ENCODE results near the gene NEGR1. TPM values are rescaled to one million over a fixed set of nuclear protein-coding genes. Genes with fewer than 3 reads are reported as not detected.

The NEGR1 gene
- total and polyA plus RNA-seq, 2 experiments from 2014 or later, result 0.57 to 0.94 TPM

- Histone ChIP-seq H3K79me2 (replicated peaks; ENCODE audit: insufficient read depth) (no peaks in the 10 kb centered on the region), H3K27me3 (ENCODE audit: insufficient read depth) (no peaks in the 10 kb centered on the region), H3K36me3 (ENCODE audit: insufficient read depth) (no peaks in the 10 kb centered on the region), H3F3A (replicated peaks; ENCODE audit: low read depth) (no peaks in the 10 kb centered on the region), H3K9me2 (ENCODE audit: insufficient read depth) (no peaks in the 10 kb centered on the region), H4K20me1 (replicated peaks; ENCODE audit: insufficient read depth) (no peaks in the 10 kb centered on the region), H3K27ac (ENCODE audit: low read depth) (no peak overlapping the region), H3K4me2 (no peak overlapping the region), H2AFZ (no peak overlapping the region), H3K4me1 (ENCODE audit: insufficient read depth) (no peaks in the 10 kb centered on the region), H3K4me3 (no peak overlapping the region)
- Mint-ChIP-seq H3K36me3 (ENCODE audit: low read depth) (no peaks in the 10 kb centered on the region), H3K27me3 (ENCODE audit: insufficient read depth, low read depth, poor library complexity) (no peaks in the 10 kb centered on the region), H3K9me3 (no peaks in the 10 kb centered on the region), H3K27ac (no peak overlapping the region), H3K4me1 (no peaks in the 10 kb centered on the region), H3K4me3 (no peak overlapping the region)
- TF ChIP-seq STAT1 (IDR thresholded peaks at IDR 0.05; ENCODE audit: unreplicated experiment) (no peak), ZNF462 (CRISPR knock-in tag; IDR thresholded peaks at IDR 0.05) (no peak)
- DNase-seq (ENCODE audit: low spot score) (no peak), ATAC-seq (no peak)
Observed at GRCh38 chr1:71869326-71869725, 413.0 kb downstream of the NEGR1 start.

DNA sequence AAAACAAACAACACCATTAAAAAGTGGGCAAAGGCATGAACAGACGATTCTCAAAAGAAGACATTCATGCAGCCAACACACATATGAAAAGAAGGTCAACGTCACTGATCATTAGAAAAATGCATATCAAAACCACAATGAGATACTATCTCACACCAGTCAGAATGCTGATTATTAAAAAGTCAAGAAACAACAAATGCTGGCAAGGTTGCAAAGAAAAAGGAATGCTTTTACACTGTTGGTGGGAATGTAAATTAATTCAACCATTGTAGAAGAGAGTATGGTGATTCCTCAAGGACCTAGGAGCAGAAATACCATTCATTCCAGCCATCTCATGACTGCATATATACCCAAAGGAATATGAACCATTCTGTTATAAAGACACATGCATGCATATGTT, 419.6 kb downstream of the NEGR1 start:
- no peak overlapping the region for H3K27ac Mint-ChIP-seq

More for the DNA sequence above, 419.6 kb downstream of the NEGR1 start:
- DNase-seq (ENCODE audit: low spot score) (no peak), ATAC-seq (no peak)
- no peak overlapping the region for H3K4me3 Mint-ChIP-seq
- Histone ChIP-seq H3K9me2 (ENCODE audit: insufficient read depth) (no peaks in the 10 kb centered on the region), H2AFZ (no peak overlapping the region), H3K27me3 (ENCODE audit: insufficient read depth) (no peaks in the 10 kb centered on the region), H3K36me3 (ENCODE audit: insufficient read depth) (no peaks in the 10 kb centered on the region), H4K20me1 (replicated peaks; ENCODE audit: insufficient read depth) (no peaks in the 10 kb centered on the region), H3F3A (replicated peaks; ENCODE audit: low read depth) (no peaks in the 10 kb centered on the region), H3K79me2 (replicated peaks; ENCODE audit: insufficient read depth) (no peaks in the 10 kb centered on the region), H3K27ac (ENCODE audit: low read depth) (no peak overlapping the region), H3K4me3 (no peak overlapping the region), H3K4me2 (no peak overlapping the region), H3K4me1 (ENCODE audit: insufficient read depth) (peaks cover 19% of the 10 kb centered on the region)
- no peak for TF ChIP-seq POLR2AphosphoS5 (IDR thresholded peaks at IDR 0.05; ENCODE audit: low read depth)
- H3K27me3 Mint-ChIP-seq (ENCODE audit: insufficient read depth, low read depth, poor library complexity), result no peaks in the 10 kb centered on the region
- H3K9me3 Mint-ChIP-seq, result peaks cover 5% of the 10 kb centered on the region; the same call in 1 of the 3 replicates
- H3K4me1 Mint-ChIP-seq, result peaks cover 36% of the 10 kb centered on the region
- no peaks in the 10 kb centered on the region for H3K36me3 Mint-ChIP-seq (ENCODE audit: low read depth)

Measured in GM23338 (cell line).